SK-N-SH (cell line): ENCODE data around the gene EEIG1. TPM values are rescaled to one million over a fixed set of nuclear protein-coding genes. Genes with fewer than 3 reads are reported as not detected.

ENCODE experiments used
- CTCF ChIA-PET: fragments of 300-600, 350-600 bp; formaldehyde crosslinking; extraction: SDS; loops from one replicate; lab custom pipeline; 2021; lab: Yijun Ruan, JAX
- POLR2A ChIA-PET: fragments of 350-600 bp; sonication (Branson Sonifier 250); formaldehyde crosslinking; extraction: SDS; loops from one replicate; lab custom pipeline; 2020; ENCODE audit warnings: antibody characterized with exemption, inconsistent platforms; lab: Yijun Ruan, JAX
- DNase-seq: peaks from one replicate; pipeline ENCODE4 v3.0.0; 2012
- H2AFZ ChIP-seq: fragments of 200-600 bp; sonication (generic); 2 replicates; pipeline ENCODE4 v1.8.1; 2016; ENCODE audit warnings: antibody characterized with exemption, mild to moderate bottlenecking, low read depth
- H3F3A ChIP-seq: fragments of 200-600 bp; sonication (generic); replicated peaks from 2 replicates; pipeline ENCODE3; 2016; ENCODE audit warnings: antibody characterized with exemption, mild to moderate bottlenecking; ENCODE audit not compliant: insufficient read depth
- H3K27ac ChIP-seq, 2 experiments: fragments of 200-500 bp in 1 of 2; fragments of 200-600 bp in 1 of 2; sonication (Bioruptor generic) in 1 of 2; sonication (generic), shearing (Covaris generic) in 1 of 2; 2 replicates each; pipeline versions ENCODE4 v1.5.1 to v1.6.1; 2014 to 2016; ENCODE audit warnings: low read depth in 2 of 2, inconsistent platforms in 1 of 2, low read length in 1 of 2, mild to moderate bottlenecking in 1 of 2, mixed read lengths in 1 of 2
- H3K27me3 ChIP-seq: fragments of 200-600 bp; sonication (generic), shearing (Covaris generic); 2 replicates; pipeline ENCODE4 v1.6.1; 2016; ENCODE audit warnings: mixed run types; ENCODE audit not compliant: insufficient read depth
- H3K36me3 ChIP-seq, 2 experiments: fragments of 200-500 bp in 1 of 2; fragments of 200-600 bp in 1 of 2; sonication (Bioruptor generic) in 1 of 2; sonication (generic) in 1 of 2; replicated peaks in 1 of 2; 2 replicates each; pipeline versions ENCODE3 to v1.5.1; 2014 to 2016; ENCODE audit warnings: low read length in 1 of 2, mild to moderate bottlenecking in 1 of 2; ENCODE audit not compliant: insufficient read depth in 2 of 2, control insufficient read depth in 1 of 2
- H3K4me1 ChIP-seq, 2 experiments: fragments of 200-500 bp in 1 of 2; fragments of 200-600 bp in 1 of 2; sonication (Bioruptor generic) in 1 of 2; sonication (generic), shearing (Covaris generic) in 1 of 2; 2 replicates each; pipeline versions ENCODE4 v1.5.1 to v1.6.1; 2014 to 2016; ENCODE audit warnings: low read depth in 1 of 2, low read length in 1 of 2, mixed run types in 1 of 2; ENCODE audit not compliant: insufficient read depth in 2 of 2, control insufficient read depth in 1 of 2
- H3K4me2 ChIP-seq: fragments of 200-600 bp; sonication (generic), shearing (Covaris generic); 2 replicates; pipeline ENCODE4 v1.6.1; 2017; ENCODE audit warnings: mixed run types
- H3K4me3 ChIP-seq, 2 experiments: fragments of 200-500 bp in 1 of 2; fragments of 200-600 bp in 1 of 2; sonication (Bioruptor generic) in 1 of 2; sonication (generic), shearing (Covaris generic) in 1 of 2; 2 replicates each; pipeline versions ENCODE4 v1.5.1 to v1.8.1; 2014 to 2016; ENCODE audit warnings: low read depth in 2 of 2, inconsistent platforms in 1 of 2, low read length in 1 of 2, mild to moderate bottlenecking in 1 of 2, mixed read lengths in 1 of 2, moderate library complexity in 1 of 2
- H3K79me2 ChIP-seq: fragments of 200-600 bp; sonication (generic); 2 replicates; pipeline ENCODE4 v1.8.1; 2017; ENCODE audit warnings: mild to moderate bottlenecking; ENCODE audit not compliant: insufficient read depth
- H3K9ac ChIP-seq: fragments of 200-600 bp; sonication (generic); 2 replicates; pipeline ENCODE4 v1.6.1; 2017; ENCODE audit warnings: mixed run types
- H3K9me2 ChIP-seq: fragments of 200-600 bp; sonication (generic); 2 replicates; pipeline ENCODE4 v1.6.1; 2017; ENCODE audit warnings: mixed run types
- H3K9me3 ChIP-seq: fragments of 200-600 bp; sonication (generic); 2 replicates; pipeline ENCODE4 v1.6.1; 2017; ENCODE audit warnings: mixed run types, mild to moderate bottlenecking, moderate library complexity
- H4K20me1 ChIP-seq: fragments of 200-600 bp; sonication (generic); 2 replicates; pipeline ENCODE4 v1.6.1; 2017; ENCODE audit warnings: mild to moderate bottlenecking, mixed run types; ENCODE audit not compliant: insufficient read depth
- CHD2 ChIP-seq: fragments of 150-350 bp; IDR thresholded peaks from 2 replicates; pipeline ENCODE4 v1.6.1; 2018; ENCODE audit warnings: low read length; ENCODE audit not compliant: partially characterized antibody
- CTCF ChIP-seq: fragments of 200-600 bp; sonication (generic); IDR thresholded peaks from 2 replicates; pipeline ENCODE4 v1.6.1; 2017; ENCODE audit warnings: antibody characterized with exemption, mild to moderate bottlenecking, moderate library complexity
- EZH2phosphoT487 ChIP-seq: fragments of 200-600 bp; sonication (generic); IDR thresholded peaks from 2 replicates; pipeline ENCODE4 v1.6.1; 2017; ENCODE audit warnings: low read depth, mixed run types, mild to moderate bottlenecking, antibody characterized with exemption, moderate library complexity, borderline replicate concordance
- GABPA ChIP-seq: IDR thresholded peaks from 2 replicates; pipeline ENCODE4 v1.4.0; 2012; ENCODE audit warnings: low read depth, mild to moderate bottlenecking
- GATA2 ChIP-seq: sonication (generic); formaldehyde crosslinking; IDR thresholded peaks from 2 replicates; pipeline ENCODE4 v1.5.0; 2020; ENCODE audit warnings: mild to moderate bottlenecking, missing genetic modification reagents
- IRF3 ChIP-seq: fragments of 150-350 bp; IDR thresholded peaks from 2 replicates; pipeline ENCODE4 v1.6.1; 2016; ENCODE audit warnings: mild to moderate bottlenecking, low read depth, low read length
- MEF2A ChIP-seq: IDR thresholded peaks from 2 replicates; pipeline ENCODE4 v1.4.0; 2012; ENCODE audit warnings: low read depth, borderline replicate concordance
- NRF1 ChIP-seq: IDR thresholded peaks from 2 replicates; pipeline ENCODE4 v1.6.1; 2012; ENCODE audit warnings: low read depth, mild to moderate bottlenecking, low read length
- PBX3 ChIP-seq: IDR thresholded peaks from 2 replicates; pipeline ENCODE4; 2012
- RAD21 ChIP-seq: IDR thresholded peaks from 2 replicates; pipeline ENCODE4 v1.6.1; 2012; ENCODE audit warnings: mild to moderate bottlenecking, low read length
- RXRA ChIP-seq: IDR thresholded peaks from 2 replicates; pipeline ENCODE4 v1.4.0; 2012; ENCODE audit warnings: low read depth, mild to moderate bottlenecking, borderline replicate concordance
- SMC3 ChIP-seq: IDR thresholded peaks from 2 replicates; pipeline ENCODE4 v1.6.1; 2012; ENCODE audit warnings: low read depth, low read length, improper control_type of control experiment
- TCF12 ChIP-seq: IDR thresholded peaks from 2 replicates; pipeline ENCODE4 v1.4.0; 2012
- TEAD4 ChIP-seq: IDR thresholded peaks from 2 replicates; pipeline ENCODE4 v1.4.0; 2012; ENCODE audit warnings: mild to moderate bottlenecking, borderline replicate concordance; ENCODE audit not compliant: insufficient read depth
- USF1 ChIP-seq: IDR thresholded peaks from 2 replicates; pipeline ENCODE4 v1.4.0; 2012; ENCODE audit warnings: low read depth, borderline replicate concordance
- USF2 ChIP-seq: fragments of 150-350 bp; IDR thresholded peaks from 2 replicates; pipeline ENCODE4 v1.6.1; 2017; ENCODE audit warnings: antibody characterized with exemption, low read length, low read depth, borderline replicate concordance
- ZBTB33 ChIP-seq: IDR thresholded peaks from 2 replicates; pipeline ENCODE4 v1.4.0; 2012; ENCODE audit warnings: low read depth, borderline replicate concordance
- WGBS: methylation state at CpG from one replicate; pipeline ENCODE4 v1.1.6; 2017; ENCODE audit warnings: low lambda C conversion rate; 5-methylcytosine and 5-hydroxymethylcytosine counted together
- polyA plus RNA-seq, 3 experiments: library from polyadenylated mRNA; depleted of rRNA; stranded (reverse); fragments of >200 nt; gene quantifications; 2 replicates each; pipeline ENCODE4 v1.2.3, GENCODE V29; 2012

Gene EEIG1
- polyA plus RNA-seq, 1 of the 3 experiments (the other 2 are of a cell fraction) = 26.2 TPM

- no peak overlapping the region for H3K27ac ChIP-seq
- DNase-seq = no peak
- H3K9me2 ChIP-seq = no peaks in the 10 kb centered on the region
- no peaks in the 10 kb centered on the region for H3K27me3 ChIP-seq
- H3K4me2 ChIP-seq = no peak overlapping the region
- no peaks in the 10 kb centered on the region for H3K9me3 ChIP-seq
- H3K9ac ChIP-seq = no peak overlapping the region
- no peak overlapping the region for H3K4me3 ChIP-seq
- TF ChIP-seq TCF12 (no peak), CHD2 (no peak), RAD21 (no peak), NRF1 (no peak), CTCF (no peak), SMC3 (no peak), PBX3 (no peak), RXRA (no peak), GABPA (no peak), USF1 (no peak), IRF3 (no peak), MEF2A (no peak)
- CTCF ChIA-PET = interaction anchor here (1.0 to 1.3 kb wide), 2 partner anchors 41 to 50 kb away, joined by 3 to 4 read pairs; no protein-coding TSS in a partner anchor
- no peaks in the 10 kb centered on the region for H3F3A ChIP-seq
- H3K79me2 ChIP-seq = no peaks in the 10 kb centered on the region
- no peaks in the 10 kb centered on the region for H4K20me1 ChIP-seq
- WGBS = 87% methylated on average over 4 of the region's 4 CpGs
- POLR2A ChIA-PET = no interaction called here
- H3K4me1 ChIP-seq = no peaks in the 10 kb centered on the region
- no peak overlapping the region for H2AFZ ChIP-seq
- no peaks in the 10 kb centered on the region for H3K36me3 ChIP-seq
Measured at GRCh38 chr9:127993721-127994120, 12.9 kb upstream of the EEIG1 start.

GRCh38 chr9:127991757-127992274 is 11.0 kb upstream of the EEIG1 start:
- CTCF ChIA-PET = no interaction called here
- Histone ChIP-seq H3K4me1 (no peaks in the 10 kb centered on the region), H3K27me3 (no peaks in the 10 kb centered on the region)
- TF ChIP-seq TEAD4 (no peak), TCF12 (no peak), USF1 (no peak), ZBTB33 (no peak), SMC3 (no peak), USF2 (no peak), GATA2 (CRISPR knock-in tag) (no peak), EZH2phosphoT487 (no peak), NRF1 (no peak)

More at GRCh38 chr9:127991757-127992274, 11.0 kb upstream of the EEIG1 start:
- DNase-seq = no peak
- 100% methylated on average over 3 of the region's 3 CpGs for WGBS
- no peak overlapping the region for H3K27ac ChIP-seq
- no peak overlapping the region for H3K9ac ChIP-seq
- H4K20me1 ChIP-seq = no peaks in the 10 kb centered on the region
- no peaks in the 10 kb centered on the region for H3K36me3 ChIP-seq
- H3K79me2 ChIP-seq = no peaks in the 10 kb centered on the region
- H3K9me3 ChIP-seq = no peaks in the 10 kb centered on the region
- H2AFZ ChIP-seq = no peak overlapping the region
- H3K4me2 ChIP-seq = no peak overlapping the region
- POLR2A ChIA-PET = no interaction called here
- H3F3A ChIP-seq = no peaks in the 10 kb centered on the region
- H3K4me3 ChIP-seq = no peak overlapping the region
- H3K9me2 ChIP-seq = no peaks in the 10 kb centered on the region
